ENCODE results near the gene RADIL. TPM values are rescaled to one million over a fixed set of nuclear protein-coding genes. Genes with fewer than 3 reads are reported as not detected.

Gene RADIL
- total RNA-seq, 4 donors from 2014 or later, result 0.80 to 6.2 (median 1.7) TPM

- TF ChIP-seq EP300 (IDR thresholded peaks at IDR 0.05; ENCODE audit: low read depth) (no peak), POLR2AphosphoS5 (IDR thresholded peaks at IDR 0.05) (no peak), POLR2A (IDR thresholded peaks at IDR 0.05) (no peak)
- TF ChIP-seq, protein P1, sequence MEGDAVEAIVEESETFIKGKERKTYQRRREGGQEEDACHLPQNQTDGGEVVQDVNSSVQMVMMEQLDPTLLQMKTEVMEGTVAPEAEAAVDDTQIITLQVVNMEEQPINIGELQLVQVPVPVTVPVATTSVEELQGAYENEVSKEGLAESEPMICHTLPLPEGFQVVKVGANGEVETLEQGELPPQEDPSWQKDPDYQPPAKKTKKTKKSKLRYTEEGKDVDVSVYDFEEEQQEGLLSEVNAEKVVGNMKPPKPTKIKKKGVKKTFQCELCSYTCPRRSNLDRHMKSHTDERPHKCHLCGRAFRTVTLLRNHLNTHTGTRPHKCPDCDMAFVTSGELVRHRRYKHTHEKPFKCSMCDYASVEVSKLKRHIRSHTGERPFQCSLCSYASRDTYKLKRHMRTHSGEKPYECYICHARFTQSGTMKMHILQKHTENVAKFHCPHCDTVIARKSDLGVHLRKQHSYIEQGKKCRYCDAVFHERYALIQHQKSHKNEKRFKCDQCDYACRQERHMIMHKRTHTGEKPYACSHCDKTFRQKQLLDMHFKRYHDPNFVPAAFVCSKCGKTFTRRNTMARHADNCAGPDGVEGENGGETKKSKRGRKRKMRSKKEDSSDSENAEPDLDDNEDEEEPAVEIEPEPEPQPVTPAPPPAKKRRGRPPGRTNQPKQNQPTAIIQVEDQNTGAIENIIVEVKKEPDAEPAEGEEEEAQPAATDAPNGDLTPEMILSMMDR (IDR thresholded peaks at IDR 0.05), result no peak
- Histone ChIP-seq H3K27ac (no peak overlapping the region), H3K4me1 (no peaks in the 10 kb centered on the region), H3K9me3 (no peaks in the 10 kb centered on the region), H3K36me3 (no peaks in the 10 kb centered on the region), H3K4me3 (no peak overlapping the region), H3K27me3 (no peaks in the 10 kb centered on the region)
- intact Hi-C loops (cut with DNase I; ENCODE audit: low total_unique reads) (loop anchor here (5.0 to 10.0 kb wide), 2 partner anchors 65 to 492 kb away; no protein-coding TSS in a partner anchor), in situ Hi-C loops (cut with MboI; ENCODE audit: low pct_ligation_motif_present in 1 of 4, low pct_unique_long_range_greater_than_20kb in 1 of 4, low sequenced_read_pairs in 3 of 4) (no loop called here)
- 69% methylated on average over 9 of the region's 9 CpGs; no CpG with 5 or more reads in 1 of the 2 donors for WGBS, 2 donors (ENCODE audit: low coverage in 1 of 2)
- DNase-seq, result no peak
Observed at GRCh38 chr7:4822677-4823076, 60.8 kb downstream of the RADIL start.

DNA sequence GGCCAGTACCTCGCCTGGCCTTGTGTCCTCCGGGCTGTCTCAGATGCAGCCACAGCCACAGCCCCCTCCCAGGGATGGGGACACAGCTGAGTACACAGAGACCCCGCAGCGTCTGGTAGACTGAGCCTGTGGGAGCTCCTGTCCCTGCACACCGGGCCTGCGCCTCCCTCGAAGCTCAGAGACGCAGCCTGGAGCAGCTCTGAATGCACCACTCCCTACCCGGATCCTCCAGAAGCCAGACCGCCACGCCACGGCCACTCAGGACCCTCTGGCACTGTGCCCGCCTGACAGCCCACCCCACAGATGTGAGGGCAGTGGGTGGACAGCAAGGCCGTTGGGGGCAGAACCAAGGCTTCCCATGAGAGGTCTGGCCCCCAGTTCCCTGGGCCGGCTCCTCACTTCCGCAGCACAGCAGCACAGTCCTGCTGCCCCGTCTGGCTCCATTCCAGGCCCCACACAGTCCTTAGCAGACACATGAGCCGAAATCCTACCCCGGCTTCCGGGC lies 62.5 kb downstream of the RADIL start:
- TF ChIP-seq POLR2AphosphoS5 (IDR thresholded peaks at IDR 0.05) (no peak), POLR2A (IDR thresholded peaks at IDR 0.05) (no peak)
- intact Hi-C loops (cut with DNase I; ENCODE audit: low total_unique reads) (loop anchor here (5.0 to 10.0 kb wide), 2 partner anchors 66 to 494 kb away; no protein-coding TSS in a partner anchor), in situ Hi-C loops (cut with MboI; ENCODE audit: low pct_ligation_motif_present in 1 of 4, low pct_unique_long_range_greater_than_20kb in 1 of 4, low sequenced_read_pairs in 3 of 4) (no loop called here)
- Histone ChIP-seq H3K27ac (no peak overlapping the region), H3K4me1 (no peaks in the 10 kb centered on the region), H3K4me3 (no peak overlapping the region), H3K27me3 (no peaks in the 10 kb centered on the region), H3K36me3 (no peaks in the 10 kb centered on the region), H3K9me3 (no peaks in the 10 kb centered on the region)
- no peak for DNase-seq
- 89% methylated on average over 18 of the region's 20 CpGs; no CpG with 5 or more reads in 1 of the 2 donors for WGBS, 2 donors (ENCODE audit: low coverage in 1 of 2)

- intact Hi-C loops (cut with DNase I; ENCODE audit: low total_unique reads), result loop anchor here (5.0 to 10.0 kb wide), 2 partner anchors 67 to 494 kb away; no protein-coding TSS in a partner anchor
- no peaks in the 10 kb centered on the region for H3K9me3 ChIP-seq
- no peak overlapping the region for H3K27ac ChIP-seq
- TF ChIP-seq, protein P1 (IDR thresholded peaks at IDR 0.05), result no peak
- TF ChIP-seq POLR2A (IDR thresholded peaks at IDR 0.05) (no peak), POLR2AphosphoS5 (IDR thresholded peaks at IDR 0.05) (no peak), EP300 (IDR thresholded peaks at IDR 0.05; ENCODE audit: low read depth) (no peak)
- no peak for DNase-seq
- in situ Hi-C loops (cut with MboI; ENCODE audit: low pct_ligation_motif_present in 1 of 4, low pct_unique_long_range_greater_than_20kb in 1 of 4, low sequenced_read_pairs in 3 of 4), result no loop called here
- no peaks in the 10 kb centered on the region for H3K27me3 ChIP-seq
- no peaks in the 10 kb centered on the region for H3K36me3 ChIP-seq
- 72% methylated on average over 14 of the region's 19 CpGs; no CpG with 5 or more reads in 1 of the 2 donors for WGBS, 2 donors (ENCODE audit: low coverage in 1 of 2)
- no peaks in the 10 kb centered on the region for H3K4me1 ChIP-seq
- no peak overlapping the region for H3K4me3 ChIP-seq
Observed at GRCh38 chr7:4820405-4820966, 63.0 kb downstream of the RADIL start.

DNA sequence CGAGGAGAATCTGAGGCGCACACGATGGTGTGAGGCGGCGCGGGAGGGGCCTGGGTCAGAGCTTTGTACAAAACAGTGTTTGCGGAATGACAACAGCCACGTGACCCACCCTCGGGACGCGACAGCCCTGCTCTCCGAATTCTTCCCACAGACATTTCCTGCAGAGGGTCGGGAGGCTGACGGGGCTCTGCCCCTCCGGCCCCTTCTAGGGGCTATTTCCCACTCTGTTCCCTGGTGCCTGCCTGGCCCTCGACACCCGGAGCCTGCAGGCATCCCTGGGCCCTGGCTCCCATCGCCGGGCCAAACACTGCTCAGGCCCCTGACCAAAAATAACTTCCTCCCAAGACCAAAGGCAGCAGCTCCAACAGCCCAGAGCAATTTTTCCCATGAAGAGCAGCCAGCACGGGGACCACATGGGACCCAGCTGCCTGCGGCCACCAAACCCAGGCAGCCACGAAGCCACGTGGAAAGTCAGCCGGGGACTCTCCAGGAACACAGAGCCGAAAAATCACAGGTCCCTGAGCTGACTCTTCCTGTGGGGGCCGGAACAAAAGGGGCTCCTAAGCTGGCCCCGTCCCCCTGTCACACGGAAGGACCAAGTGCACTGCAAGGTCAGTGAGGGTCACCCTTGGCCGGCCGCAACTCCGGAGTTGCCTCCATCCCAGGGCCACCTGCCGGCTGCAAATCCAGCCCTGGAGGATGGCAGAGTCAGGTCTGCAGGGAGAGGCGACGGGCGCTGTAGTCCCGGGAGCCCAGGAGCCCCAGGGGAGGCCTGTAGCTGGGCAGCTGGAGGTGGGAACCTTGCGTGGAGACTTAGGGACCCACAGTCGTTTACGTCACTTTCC lies 63.7 kb downstream of the RADIL start:
- intact Hi-C loops (cut with DNase I; ENCODE audit: low total_unique reads) (loop anchor here (5.0 to 10.0 kb wide), 2 partner anchors 68 to 495 kb away; no protein-coding TSS in a partner anchor), in situ Hi-C loops (cut with MboI; ENCODE audit: low pct_ligation_motif_present in 1 of 4, low pct_unique_long_range_greater_than_20kb in 1 of 4, low sequenced_read_pairs in 3 of 4) (no loop called here)
- H3K4me1 ChIP-seq, result no peaks in the 10 kb centered on the region
- H3K9me3 ChIP-seq, result no peaks in the 10 kb centered on the region
- no peak overlapping the region for H3K27ac ChIP-seq
- H3K27me3 ChIP-seq, result no peaks in the 10 kb centered on the region
- no peak overlapping the region for H3K4me3 ChIP-seq
- H3K36me3 ChIP-seq, result no peaks in the 10 kb centered on the region
- no peak for DNase-seq
- TF ChIP-seq POLR2AphosphoS5 (IDR thresholded peaks at IDR 0.05) (no peak), POLR2A (IDR thresholded peaks at IDR 0.05) (no peak), EP300 (IDR thresholded peaks at IDR 0.05; ENCODE audit: low read depth) (no peak)
- TF ChIP-seq, protein P1 (IDR thresholded peaks at IDR 0.05), result no peak
- whole genome bisulfite sequencing, 2 donors (ENCODE audit: low coverage in 1 of 2), result 76% methylated on average over 37 of the region's 39 CpGs; no CpG with 5 or more reads in 1 of the 2 donors
